A673 (cell line): Measurements from ENCODE around the gene MORN3. TPM values are rescaled to one million over a fixed set of nuclear protein-coding genes. Genes with fewer than 3 reads are reported as not detected.
"Not testable (repeated sequence)": the region's sequence is repeated elsewhere in the genome, so short reads cannot be mapped to it uniquely, and the experiment has no call there.

ENCODE experiments used
- BruUV-seq: library from RNA; stranded (reverse); fragments of 400-500 nt; replicated peaks from 2 replicates; lab custom pipeline; 2021; lab: Mats Ljungman, UMichigan
- CTCF ChIA-PET: fragments of 300-600 bp; sonication (Branson Sonifier 250); formaldehyde crosslinking; loops from one replicate; lab custom pipeline; 2022; ENCODE audit warnings: antibody characterized with exemption; lab: Charles Lee
- POLR2A ChIA-PET: fragments of 300-600 bp; sonication (Branson Sonifier 250); formaldehyde crosslinking; loops from one replicate; lab custom pipeline; 2022; ENCODE audit warnings: antibody characterized with exemption; ENCODE audit not compliant: low non-redundant PET; lab: Charles Lee
- DNase-seq: peaks from one replicate; pipeline ENCODE4 v3.0.0-alpha.2; 2015; ENCODE audit warnings: low spot score
- H3K27ac ChIP-seq: fragments of 200-600 bp; sonication (generic); 2 replicates; pipeline ENCODE4 v1.5.1; 2016; ENCODE audit warnings: mixed run types, low read depth, mild to moderate bottlenecking, mixed read lengths, antibody characterized with exemption, low read length; ENCODE audit not compliant: poor library complexity, severe bottlenecking
- H3K27me3 ChIP-seq: fragments of 200-600 bp; sonication (generic); replicated peaks from 2 replicates; pipeline ENCODE4 v1.6.1; 2017; ENCODE audit warnings: mixed run types, low read depth, mild to moderate bottlenecking, mixed read lengths, antibody characterized with exemption, low read length; ENCODE audit not compliant: insufficient read depth, poor library complexity
- H3K36me3 ChIP-seq: fragments of 200-600 bp; sonication (generic); 2 replicates; pipeline ENCODE4 v1.6.1; 2016; ENCODE audit warnings: mixed run types, mild to moderate bottlenecking, mixed read lengths, antibody characterized with exemption, low read length; ENCODE audit not compliant: insufficient read depth, poor library complexity, severe bottlenecking
- H3K4me1 ChIP-seq: fragments of 200-600 bp; sonication (generic); 2 replicates; pipeline ENCODE4 v1.6.1; 2017; ENCODE audit warnings: mixed run types, mild to moderate bottlenecking, mixed read lengths, antibody characterized with exemption, low read length; ENCODE audit not compliant: insufficient read depth, poor library complexity, severe bottlenecking
- H3K4me3 ChIP-seq: fragments of 200-600 bp; sonication (generic); 2 replicates; pipeline ENCODE4 v1.5.1; 2016; ENCODE audit warnings: low read depth, mixed run types, mild to moderate bottlenecking, mixed read lengths, low read length; ENCODE audit not compliant: poor library complexity, severe bottlenecking
- H3K9me3 ChIP-seq: fragments of 200-600 bp; sonication (generic); 2 replicates; pipeline ENCODE4 v1.6.1; 2016; ENCODE audit warnings: mixed run types, low read depth, mild to moderate bottlenecking, mixed read lengths, antibody characterized with exemption, low read length; ENCODE audit not compliant: poor library complexity, severe bottlenecking
- CTCF ChIP-seq: fragments of 300-800, 200-600 bp; sonication (generic); conservative IDR thresholded peaks from 2 replicates; pipeline ENCODE4 v1.5.1; 2017; ENCODE audit warnings: low read depth, mild to moderate bottlenecking, antibody characterized with exemption, low read length, moderate library complexity, mixed read lengths
- EZH2 ChIP-seq: fragments of 200-600 bp; sonication (generic); IDR thresholded peaks from 2 replicates; pipeline ENCODE4 v1.6.1; 2017; ENCODE audit warnings: borderline replicate concordance, low read depth, mild to moderate bottlenecking, mixed read lengths, antibody characterized with exemption, low read length; ENCODE audit not compliant: poor library complexity, severe bottlenecking
- intact Hi-C: fragments of 100-400 bp; cut with micrococcal nuclease; formaldehyde crosslinking; loops from one replicate; pipeline ENCODE4 v1.10.0; 2022; ENCODE audit not compliant: unreplicated experiment
- total RNA-seq: library from RNA; stranded (reverse); gene quantifications from 2 replicates; pipeline ENCODE4 v1.2.3, GENCODE V29; 2021

The MORN3 gene
- total RNA-seq, 1 experiment from 2014 or later = 0.58 TPM

DNA sequence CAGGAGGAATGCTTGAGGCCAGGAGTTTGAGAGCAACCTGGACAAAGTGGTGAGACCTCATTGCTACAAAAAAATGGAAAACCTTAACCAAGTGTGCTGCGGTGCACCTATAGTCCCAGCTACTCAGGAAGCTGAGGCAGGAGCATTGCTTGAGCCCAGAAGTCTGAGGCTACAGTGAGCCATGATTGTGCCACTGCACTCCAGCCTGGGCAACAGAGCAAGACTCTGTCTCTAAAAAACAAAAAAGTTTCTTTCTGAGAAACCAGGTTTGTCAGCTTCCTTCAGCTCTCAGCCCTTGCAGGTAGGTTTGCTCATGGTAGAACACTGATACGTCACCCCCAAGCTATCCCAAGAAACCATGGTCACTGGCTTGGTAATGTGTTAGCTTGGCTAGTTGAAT is 20.0 kb upstream of the MORN3 start:
- intact Hi-C loops = no loop called here
- TF ChIP-seq CTCF = no peak
- TF ChIP-seq EZH2 = no peak
- peaks cover 10% of the 10 kb centered on the region for H3K4me1 ChIP-seq
- H3K9me3 ChIP-seq = no peaks in the 10 kb centered on the region
- H3K27ac ChIP-seq = no peak overlapping the region
- no TSS peak for BruUV-seq
- H3K4me3 ChIP-seq = no peak overlapping the region
- H3K36me3 ChIP-seq = no peaks in the 10 kb centered on the region
- ChIA-PET POLR2A (interaction anchor here (0.5 kb wide), 1 partner anchor 24 kb away, joined by 3 read pairs; no protein-coding TSS in a partner anchor), CTCF (no interaction called here)
- H3K27me3 ChIP-seq = no peaks in the 10 kb centered on the region
- no peak for DNase-seq

- intact Hi-C loops = no loop called here
- H3K27me3 ChIP-seq = no peaks in the 10 kb centered on the region
- no peak overlapping the region for H3K27ac ChIP-seq
- ChIA-PET CTCF (no interaction called here), POLR2A (interaction anchor here (0.5 kb wide), 1 partner anchor 24 kb away, joined by 3 read pairs; no protein-coding TSS in a partner anchor)
- no peak overlapping the region for H3K4me3 ChIP-seq
- BruUV-seq = no TSS peak
- no peaks in the 10 kb centered on the region for H3K36me3 ChIP-seq
- no peak for TF ChIP-seq CTCF
- no peak for TF ChIP-seq EZH2
- no peaks in the 10 kb centered on the region for H3K9me3 ChIP-seq
- H3K4me1 ChIP-seq = peaks cover 10% of the 10 kb centered on the region
- DNase-seq = no peak
Observed at GRCh38 chr12:121688966-121689365, 19.5 kb upstream of the MORN3 start.

GRCh38 chr12:121679661-121680197 is 10.3 kb upstream of the MORN3 start:
- intact Hi-C loops = loop anchor here (5.0 kb wide), 1 partner anchor 342 kb away; no protein-coding TSS in a partner anchor
- POLR2A ChIA-PET = not testable (repeated sequence)

More at GRCh38 chr12:121679661-121680197, 10.3 kb upstream of the MORN3 start:
- H3K27ac ChIP-seq = peak overlapping the region; percentile 44
- H3K4me1 ChIP-seq, H3K4me3 ChIP-seq, H3K36me3 ChIP-seq, H3K9me3 ChIP-seq, DNase-seq, H3K27me3 ChIP-seq, BruUV-seq: not testable (repeated sequence)
- CTCF ChIA-PET = interaction anchor here (0.6 kb wide), 1 partner anchor 201 kb away, joined by 6 read pairs; no protein-coding TSS in a partner anchor
